KMS-11 (cell line): ENCODE data around the gene CATSPERD.

Experiments used
- H2AFZ ChIP-seq: fragments of 200-600 bp; sonication (generic); 2 replicates; pipeline ENCODE4 v1.6.1; 2016; ENCODE audit warnings: antibody characterized with exemption, mixed run types, low read depth
- H3K27ac ChIP-seq: fragments of 200-600 bp; sonication (generic); 2 replicates; pipeline ENCODE4 v1.6.1; 2016; ENCODE audit warnings: mild to moderate bottlenecking, mixed run types
- H3K27me3 ChIP-seq: fragments of 200-600 bp; sonication (generic); 2 replicates; pipeline ENCODE4 v1.6.1; 2017; ENCODE audit warnings: mild to moderate bottlenecking, low read depth, mixed run types, moderate library complexity; ENCODE audit not compliant: insufficient read depth
- H3K36me3 ChIP-seq: fragments of 200-600 bp; sonication (generic); 2 replicates; pipeline ENCODE4 v1.6.1; 2017; ENCODE audit warnings: mild to moderate bottlenecking, mixed run types; ENCODE audit not compliant: insufficient read depth
- H3K4me1 ChIP-seq: fragments of 200-600 bp; sonication (generic); 2 replicates; pipeline ENCODE4 v1.6.1; 2016; ENCODE audit warnings: mild to moderate bottlenecking, low read depth, mixed run types; ENCODE audit not compliant: poor library complexity, severe bottlenecking
- H3K4me2 ChIP-seq: fragments of 200-600 bp; sonication (generic); 2 replicates; pipeline ENCODE4 v1.7.0; 2016; ENCODE audit warnings: mild to moderate bottlenecking, mixed run types
- H3K4me3 ChIP-seq: fragments of 200-600 bp; sonication (generic); IDR thresholded peaks from 2 replicates; pipeline ENCODE4 v1.6.1; 2017; ENCODE audit warnings: low read depth, low read length, mixed read lengths; ENCODE audit not compliant: insufficient read depth
- H3K79me2 ChIP-seq: fragments of 200-600 bp; sonication (generic); 2 replicates; pipeline ENCODE4 v1.6.1; 2016; ENCODE audit warnings: low read depth, mixed run types; ENCODE audit not compliant: insufficient read depth
- H3K9ac ChIP-seq: fragments of 200-600 bp; sonication (generic); 2 replicates; pipeline ENCODE4 v1.6.1; 2016; ENCODE audit warnings: mild to moderate bottlenecking, mixed run types
- H4K20me1 ChIP-seq: fragments of 200-600 bp; sonication (generic); 2 replicates; pipeline ENCODE4 v1.6.1; 2016; ENCODE audit warnings: mild to moderate bottlenecking, mixed run types; ENCODE audit not compliant: insufficient read depth
- TF ChIP-seq, protein P1 (sequence below): fragments of 200-600 bp; sonication (generic); conservative IDR thresholded peaks from 2 replicates; pipeline ENCODE4 v1.6.1; 2017; ENCODE audit warnings: low read depth, mild to moderate bottlenecking, antibody characterized with exemption, low read length, moderate library complexity, mixed read lengths

The CATSPERD gene

DNA sequence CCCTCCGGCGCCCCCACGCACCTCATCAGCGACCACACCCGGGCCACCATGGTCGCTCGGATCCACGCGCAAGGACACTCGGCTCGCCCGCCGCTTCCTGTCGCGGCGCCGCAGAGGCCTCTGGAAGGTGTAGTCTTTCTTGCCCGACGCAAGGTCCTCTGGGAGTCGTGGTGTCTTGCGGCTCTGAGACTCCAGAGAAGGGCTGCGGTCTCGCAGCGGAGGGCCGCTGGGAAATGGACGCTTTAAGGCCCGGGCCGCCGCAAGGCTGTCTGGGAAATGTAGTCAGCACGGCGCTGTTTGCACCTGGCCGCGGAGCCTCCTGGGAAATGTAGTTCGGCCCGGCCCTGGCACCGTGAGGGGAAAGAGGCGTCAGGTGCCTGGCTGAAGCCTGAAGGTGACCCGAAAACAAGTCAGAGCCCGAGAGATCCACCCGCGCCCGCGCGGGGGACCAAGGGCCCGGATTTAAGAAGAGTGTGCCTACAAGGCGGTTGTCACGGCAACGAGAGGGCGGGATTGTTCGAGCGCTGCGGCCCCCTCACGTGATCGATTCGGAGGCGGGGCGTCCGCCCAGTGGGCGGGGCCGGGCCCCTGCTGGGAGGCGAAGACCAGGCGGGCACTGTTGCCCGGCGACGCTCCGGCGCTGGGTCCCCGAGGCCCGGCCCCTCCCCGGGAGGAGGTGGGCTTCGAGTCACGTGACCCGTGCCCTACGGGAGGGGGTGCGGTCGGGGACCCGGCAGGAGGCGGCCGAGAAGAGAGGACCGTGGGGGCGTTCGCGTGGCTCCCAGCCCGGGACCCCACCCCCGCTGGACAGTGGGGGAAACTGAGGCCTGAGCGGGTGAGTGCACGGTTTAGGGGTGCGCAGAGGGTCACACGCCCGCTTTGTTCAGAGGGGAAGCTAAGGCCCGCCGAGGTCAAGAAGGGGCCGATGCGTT, 39.7 kb upstream of the CATSPERD start, which contains the start of the genes HSD11B1L and MICOS13:
HSD11B1L (plus strand) TSS at position 591 of the 932 bp plus-strand sequence. CDS start 3,806 bp downstream, outside the sequence.
MICOS13 (minus strand) TSS at position 80 of the 932 bp plus-strand sequence; CDS start at position 50, 30 bp downstream.
- H2AFZ ChIP-seq: peak within 1 kb of the TSS; percentile 95
- peak within 1 kb of the TSS; percentile 89 for H3K4me2 ChIP-seq
- H3K36me3 ChIP-seq: no peaks in the 10 kb centered on the region
- TF ChIP-seq, protein P1, sequence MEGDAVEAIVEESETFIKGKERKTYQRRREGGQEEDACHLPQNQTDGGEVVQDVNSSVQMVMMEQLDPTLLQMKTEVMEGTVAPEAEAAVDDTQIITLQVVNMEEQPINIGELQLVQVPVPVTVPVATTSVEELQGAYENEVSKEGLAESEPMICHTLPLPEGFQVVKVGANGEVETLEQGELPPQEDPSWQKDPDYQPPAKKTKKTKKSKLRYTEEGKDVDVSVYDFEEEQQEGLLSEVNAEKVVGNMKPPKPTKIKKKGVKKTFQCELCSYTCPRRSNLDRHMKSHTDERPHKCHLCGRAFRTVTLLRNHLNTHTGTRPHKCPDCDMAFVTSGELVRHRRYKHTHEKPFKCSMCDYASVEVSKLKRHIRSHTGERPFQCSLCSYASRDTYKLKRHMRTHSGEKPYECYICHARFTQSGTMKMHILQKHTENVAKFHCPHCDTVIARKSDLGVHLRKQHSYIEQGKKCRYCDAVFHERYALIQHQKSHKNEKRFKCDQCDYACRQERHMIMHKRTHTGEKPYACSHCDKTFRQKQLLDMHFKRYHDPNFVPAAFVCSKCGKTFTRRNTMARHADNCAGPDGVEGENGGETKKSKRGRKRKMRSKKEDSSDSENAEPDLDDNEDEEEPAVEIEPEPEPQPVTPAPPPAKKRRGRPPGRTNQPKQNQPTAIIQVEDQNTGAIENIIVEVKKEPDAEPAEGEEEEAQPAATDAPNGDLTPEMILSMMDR: no peak
- H3K9ac ChIP-seq: peak within 1 kb of the TSS; percentile 92
- H4K20me1 ChIP-seq: no peaks in the 10 kb centered on the region
- peaks cover 4% of the 10 kb centered on the region for H3K4me1 ChIP-seq
- H3K27ac ChIP-seq: peak within 1 kb of the TSS; percentile 83
- peak within 1 kb of the TSS; percentile 40 for H3K4me3 ChIP-seq
- no peaks in the 10 kb centered on the region for H3K79me2 ChIP-seq
- peaks cover 3% of the 10 kb centered on the region; the same call in 1 of the 2 replicates for H3K27me3 ChIP-seq

DNA sequence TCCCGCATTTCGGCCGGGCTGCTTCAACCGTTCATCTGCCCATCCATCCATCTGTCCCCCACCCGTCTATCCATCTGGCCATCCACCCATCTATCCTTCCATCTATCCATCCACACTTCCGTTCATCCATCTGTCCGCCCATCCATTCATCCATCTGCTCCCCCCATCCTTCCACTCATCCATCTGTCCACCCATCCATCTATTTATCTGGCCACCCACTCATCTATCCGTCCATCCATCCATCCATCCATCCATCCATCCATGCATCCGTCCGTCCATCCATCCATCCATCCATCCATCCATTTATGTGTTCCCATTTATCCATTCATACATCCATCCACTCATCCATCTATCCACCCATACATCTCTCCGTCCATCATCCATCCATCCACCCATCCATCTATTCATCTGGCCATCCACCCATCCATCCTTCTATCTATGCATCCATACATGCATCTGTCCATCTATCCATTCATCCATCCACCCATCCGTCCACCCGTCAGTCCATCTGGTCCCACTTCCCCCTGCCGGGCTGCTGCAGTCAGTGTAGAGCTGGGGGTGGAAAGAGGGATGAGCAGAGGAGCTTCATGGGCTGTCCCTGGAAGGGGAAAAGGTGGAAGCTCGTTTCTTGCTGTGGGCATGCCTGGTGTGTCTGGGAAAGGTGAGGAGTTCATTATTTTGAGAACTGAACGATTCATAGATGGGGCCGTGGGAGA, 38.9 kb upstream of the CATSPERD start:
- Histone ChIP-seq H3K36me3 (no peaks in the 10 kb centered on the region), H3K4me2 (peak overlapping the region; percentile 89; the same call in 1 of the 2 replicates), H3K4me3 (no peak overlapping the region), H2AFZ (peak overlapping the region; percentile 95; the same call in 1 of the 2 replicates), H3K4me1 (peaks cover 12% of the 10 kb centered on the region), H3K27me3 (peaks cover 3% of the 10 kb centered on the region; the same call in 1 of the 2 replicates), H3K27ac (no peak overlapping the region), H4K20me1 (no peaks in the 10 kb centered on the region), H3K79me2 (no peaks in the 10 kb centered on the region), H3K9ac (no peak overlapping the region)
- TF ChIP-seq, protein P1: no peak

DNA sequence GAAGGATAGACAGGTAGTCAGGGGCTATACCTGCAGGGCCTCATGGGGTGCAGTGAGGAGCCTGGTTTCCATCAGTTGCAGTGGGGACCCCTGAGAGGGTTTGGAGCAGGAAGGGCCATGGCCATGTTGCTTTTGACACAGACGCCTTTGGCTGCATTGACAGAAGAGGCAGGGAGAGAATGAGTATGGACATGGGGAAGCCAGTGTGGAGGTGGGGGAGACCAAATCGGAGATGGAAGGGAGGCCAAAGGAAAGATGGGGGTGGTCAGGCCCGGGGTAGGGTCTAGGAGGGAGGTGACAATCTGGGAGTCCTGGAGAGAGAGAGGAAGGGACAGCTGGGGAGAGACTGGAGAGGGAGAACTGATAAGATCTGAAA, 38.3 kb upstream of the CATSPERD start:
- Histone ChIP-seq H3K4me1 (peaks cover 12% of the 10 kb centered on the region), H3K4me2 (no peak overlapping the region)

More for the DNA sequence above, 38.3 kb upstream of the CATSPERD start:
- TF ChIP-seq, protein P1: no peak
- H3K79me2 ChIP-seq: no peaks in the 10 kb centered on the region
- no peak overlapping the region for H2AFZ ChIP-seq
- no peak overlapping the region for H3K27ac ChIP-seq
- H3K9ac ChIP-seq: no peak overlapping the region
- no peaks in the 10 kb centered on the region for H3K36me3 ChIP-seq
- no peaks in the 10 kb centered on the region for H4K20me1 ChIP-seq
- H3K4me3 ChIP-seq: no peak overlapping the region
- H3K27me3 ChIP-seq: peaks cover 3% of the 10 kb centered on the region; the same call in 1 of the 2 replicates
